ENCODE measurements around the gene PHC3. TPM values are rescaled to one million over a fixed set of nuclear protein-coding genes. Genes with fewer than 3 reads are reported as not detected.

Gene PHC3
- total RNA-seq, 4 donors from 2014 or later: 44.9 to 87.0 (median 69.7) TPM

DNA sequence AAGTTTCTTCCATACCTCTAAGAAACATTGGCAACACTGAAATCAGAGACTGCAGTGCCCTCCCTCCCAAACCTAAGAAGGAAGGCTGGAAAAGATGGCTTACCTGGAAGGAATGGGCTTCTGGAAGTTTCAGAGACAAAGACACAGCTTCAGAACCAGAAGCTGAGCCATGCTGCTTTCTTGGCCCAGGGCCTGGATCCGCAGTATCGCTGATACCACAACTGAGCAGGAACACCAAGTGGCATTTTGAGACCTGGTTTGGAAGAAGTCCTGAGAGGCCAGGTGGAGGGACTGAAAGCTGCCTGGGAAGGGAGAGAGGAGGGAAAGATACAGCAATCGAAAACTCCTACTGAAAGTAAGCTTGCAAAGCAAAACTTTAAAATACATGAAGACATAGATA is 124.0 kb downstream of the PHC3 start:
- no peaks in the 10 kb centered on the region for H3K9me3 ChIP-seq
- DNase-seq: no peak
- intact Hi-C loops (cut with DNase I; ENCODE audit: low total_unique reads): no loop called here
- H3K4me3 ChIP-seq: no peak overlapping the region
- TF ChIP-seq EP300 (IDR thresholded peaks at IDR 0.05; ENCODE audit: low read depth): no peak
- no peak for TF ChIP-seq POLR2A (IDR thresholded peaks at IDR 0.05)
- no peak for TF ChIP-seq POLR2AphosphoS5 (IDR thresholded peaks at IDR 0.05)
- TF ChIP-seq, protein P1, sequence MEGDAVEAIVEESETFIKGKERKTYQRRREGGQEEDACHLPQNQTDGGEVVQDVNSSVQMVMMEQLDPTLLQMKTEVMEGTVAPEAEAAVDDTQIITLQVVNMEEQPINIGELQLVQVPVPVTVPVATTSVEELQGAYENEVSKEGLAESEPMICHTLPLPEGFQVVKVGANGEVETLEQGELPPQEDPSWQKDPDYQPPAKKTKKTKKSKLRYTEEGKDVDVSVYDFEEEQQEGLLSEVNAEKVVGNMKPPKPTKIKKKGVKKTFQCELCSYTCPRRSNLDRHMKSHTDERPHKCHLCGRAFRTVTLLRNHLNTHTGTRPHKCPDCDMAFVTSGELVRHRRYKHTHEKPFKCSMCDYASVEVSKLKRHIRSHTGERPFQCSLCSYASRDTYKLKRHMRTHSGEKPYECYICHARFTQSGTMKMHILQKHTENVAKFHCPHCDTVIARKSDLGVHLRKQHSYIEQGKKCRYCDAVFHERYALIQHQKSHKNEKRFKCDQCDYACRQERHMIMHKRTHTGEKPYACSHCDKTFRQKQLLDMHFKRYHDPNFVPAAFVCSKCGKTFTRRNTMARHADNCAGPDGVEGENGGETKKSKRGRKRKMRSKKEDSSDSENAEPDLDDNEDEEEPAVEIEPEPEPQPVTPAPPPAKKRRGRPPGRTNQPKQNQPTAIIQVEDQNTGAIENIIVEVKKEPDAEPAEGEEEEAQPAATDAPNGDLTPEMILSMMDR (IDR thresholded peaks at IDR 0.05): no peak
- WGBS, 2 donors (ENCODE audit: low coverage in 1 of 2): 81 to 87% methylated on average over 3 of the region's 3 CpGs
- H3K27me3 ChIP-seq: no peaks in the 10 kb centered on the region
- no peaks in the 10 kb centered on the region for H3K4me1 ChIP-seq
- in situ Hi-C loops (cut with MboI; ENCODE audit: low pct_ligation_motif_present in 1 of 4, low pct_unique_long_range_greater_than_20kb in 1 of 4, low sequenced_read_pairs in 3 of 4): no loop called here
- H3K36me3 ChIP-seq: no peaks in the 10 kb centered on the region
- H3K27ac ChIP-seq: no peak overlapping the region

DNA sequence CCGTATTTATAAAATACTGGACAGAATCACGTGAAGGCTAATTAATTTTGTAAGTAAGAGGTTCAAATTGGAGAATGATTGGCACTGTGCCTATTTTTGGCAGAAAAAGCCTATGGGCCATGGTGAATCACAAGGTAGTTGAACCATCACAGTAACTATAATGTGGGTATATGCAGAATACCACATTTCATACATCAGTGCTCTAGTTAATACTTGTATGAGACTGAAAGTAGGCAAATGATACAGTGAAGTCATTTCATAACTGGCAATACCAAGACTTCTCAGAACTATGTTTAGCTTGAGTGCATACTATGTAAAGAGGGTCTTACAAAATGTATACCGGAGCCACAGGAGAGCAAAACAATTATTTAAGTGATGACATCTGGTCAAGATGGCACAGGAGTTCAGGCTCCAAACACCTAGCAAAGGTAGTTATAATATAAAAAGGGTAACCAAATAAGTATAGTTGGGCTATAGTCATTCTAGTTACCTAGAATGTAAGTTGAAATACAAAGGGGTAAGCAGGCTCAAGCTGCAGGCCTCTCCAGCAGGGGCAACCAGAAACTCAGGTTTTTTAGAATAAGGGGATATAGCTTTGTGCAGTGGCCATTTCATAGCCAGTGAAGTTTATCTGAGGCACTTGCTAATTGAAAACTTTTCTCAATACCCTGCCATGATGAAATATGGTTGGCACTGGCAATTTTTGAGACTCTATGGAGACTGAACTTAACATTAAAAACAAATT is 124.7 kb downstream of the PHC3 start:
- intact Hi-C loops (cut with DNase I; ENCODE audit: low total_unique reads): no loop called here
- 68 to 76% methylated on average over 3 of the region's 3 CpGs for WGBS, 2 donors (ENCODE audit: low coverage in 1 of 2)
- H3K9me3 ChIP-seq: no peaks in the 10 kb centered on the region
- no peak overlapping the region for H3K4me3 ChIP-seq
- in situ Hi-C loops (cut with MboI; ENCODE audit: low pct_ligation_motif_present in 1 of 4, low pct_unique_long_range_greater_than_20kb in 1 of 4, low sequenced_read_pairs in 3 of 4): no loop called here
- H3K36me3 ChIP-seq: no peaks in the 10 kb centered on the region
- H3K27ac ChIP-seq: no peak overlapping the region
- H3K27me3 ChIP-seq: no peaks in the 10 kb centered on the region
- TF ChIP-seq POLR2A (IDR thresholded peaks at IDR 0.05): no peak
- TF ChIP-seq EP300 (IDR thresholded peaks at IDR 0.05; ENCODE audit: low read depth): no peak
- TF ChIP-seq, protein P1 (IDR thresholded peaks at IDR 0.05): no peak
- TF ChIP-seq POLR2AphosphoS5 (IDR thresholded peaks at IDR 0.05): no peak
- peaks cover 0 to 4% (median 0%) of the 10 kb centered on the region in 4 donors for H3K4me1 ChIP-seq
- DNase-seq: no peak

DNA sequence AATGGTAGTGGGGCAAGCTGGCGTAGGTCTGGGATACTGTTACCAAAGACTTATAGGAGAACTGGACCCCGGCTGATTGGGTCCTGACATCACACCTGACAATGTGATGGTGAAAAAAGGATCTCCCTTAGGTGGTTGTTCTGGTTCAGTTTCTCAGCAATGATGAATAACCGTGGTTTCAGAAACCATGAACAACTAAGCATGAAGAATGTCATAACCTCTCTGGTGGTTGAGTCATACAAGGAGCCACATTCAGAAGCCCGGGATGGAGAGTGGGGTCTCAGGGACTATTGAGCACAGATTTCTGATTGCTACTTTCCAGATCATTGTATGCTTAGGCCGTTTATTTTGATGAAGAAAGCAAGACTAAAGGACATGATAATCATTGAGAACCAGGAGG is 126.3 kb downstream of the PHC3 start:
- H3K27me3 ChIP-seq: no peaks in the 10 kb centered on the region
- TF ChIP-seq EP300 (IDR thresholded peaks at IDR 0.05; ENCODE audit: low read depth): no peak
- TF ChIP-seq POLR2A (IDR thresholded peaks at IDR 0.05): no peak
- TF ChIP-seq POLR2AphosphoS5 (IDR thresholded peaks at IDR 0.05): no peak
- TF ChIP-seq, protein P1 (IDR thresholded peaks at IDR 0.05): no peak
- DNase-seq: no peak
- WGBS, 2 donors (ENCODE audit: low coverage in 1 of 2): 77 to 82% methylated on average over 5 of the region's 5 CpGs
- intact Hi-C loops (cut with DNase I; ENCODE audit: low total_unique reads) (no loop called here), in situ Hi-C loops (cut with MboI; ENCODE audit: low pct_ligation_motif_present in 1 of 4, low pct_unique_long_range_greater_than_20kb in 1 of 4, low sequenced_read_pairs in 3 of 4) (no loop called here)
- H3K27ac ChIP-seq: no peak overlapping the region
- H3K36me3 ChIP-seq: no peaks in the 10 kb centered on the region
- no peaks in the 10 kb centered on the region for H3K9me3 ChIP-seq
- H3K4me1 ChIP-seq: peaks cover 0 to 19% (median 0%) of the 10 kb centered on the region in 4 donors
- no peak overlapping the region for H3K4me3 ChIP-seq

DNA sequence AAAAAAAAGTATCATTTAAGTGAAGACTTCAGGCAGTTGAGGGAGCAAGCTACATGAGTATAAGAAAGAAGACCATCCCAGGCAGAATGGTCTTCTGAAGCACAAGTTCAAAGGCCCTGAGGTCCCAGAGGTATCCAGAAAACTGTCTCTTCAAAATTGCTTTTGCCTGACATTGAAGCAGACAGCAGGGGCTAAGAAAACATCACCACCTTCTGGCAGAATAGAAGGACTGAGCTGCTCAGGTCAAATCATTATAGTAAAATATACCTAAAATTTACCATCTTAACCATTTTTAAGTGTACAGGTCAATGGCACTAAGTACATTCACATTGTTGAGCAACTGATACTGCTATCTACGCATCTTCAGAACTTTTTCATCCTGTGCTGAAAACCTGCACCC is 127.3 kb downstream of the PHC3 start:
- Histone ChIP-seq H3K36me3 (no peaks in the 10 kb centered on the region), H3K4me1 (peaks cover 0 to 29% (median 2%) of the 10 kb centered on the region in 4 donors), H3K9me3 (no peaks in the 10 kb centered on the region), H3K27me3 (no peaks in the 10 kb centered on the region), H3K4me3 (no peak overlapping the region), H3K27ac (no peak overlapping the region)
- intact Hi-C loops (cut with DNase I; ENCODE audit: low total_unique reads): no loop called here
- DNase-seq: no peak
- TF ChIP-seq, protein P1 (IDR thresholded peaks at IDR 0.05): peak in 3 of 5 experiments; percentile 9 to 11 (median 10)
- TF ChIP-seq POLR2AphosphoS5 (IDR thresholded peaks at IDR 0.05): no peak
- in situ Hi-C loops (cut with MboI; ENCODE audit: low pct_ligation_motif_present in 1 of 4, low pct_unique_long_range_greater_than_20kb in 1 of 4, low sequenced_read_pairs in 3 of 4): no loop called here
- 86 to 94% methylated on average over 1 of the region's 1 CpG for WGBS, 2 donors (ENCODE audit: low coverage in 1 of 2)
